Common myeloid progenitor, CD34-positive (primary cell): ENCODE results near the gene NAPB.

Experiments used
- CTCF ChIA-PET: fragments of 350-600 bp; sonication (Branson Sonifier 250); formaldehyde crosslinking; loops from one replicate; lab custom pipeline; 2021; ENCODE audit warnings: antibody characterized with exemption; lab: Charles Lee
- POLR2A ChIA-PET: fragments of 350-600 bp; sonication (Branson Sonifier 250); formaldehyde crosslinking; loops from one replicate; lab custom pipeline; 2021; ENCODE audit warnings: antibody characterized with exemption; lab: Charles Lee
- DNase-seq, 3 donors: peaks; one replicate each; pipeline versions ENCODE4 v3.0.0 to v3.0.0-alpha.2; 2013
- H3K27ac ChIP-seq, 2 experiments: 1 replicate in 1 of 2; 2 replicates in 1 of 2; pipeline ENCODE4 v1.7.0; 2013; ENCODE audit warnings: inconsistent platforms in 2 of 2, low read length in 2 of 2, mild to moderate bottlenecking in 2 of 2, low read depth in 1 of 2, moderate library complexity in 1 of 2; ENCODE audit not compliant: severe bottlenecking in 2 of 2, insufficient read depth in 1 of 2, poor library complexity in 1 of 2
- H3K27me3 ChIP-seq, 5 experiments: replicated peaks in 2 of 5; 1 replicate in 3 of 5; 2 replicates in 2 of 5; pipeline versions ENCODE4 v1.6.1 to v1.7.0; 2013; ENCODE audit warnings: low read length in 4 of 5, mild to moderate bottlenecking in 2 of 5, moderate library complexity in 2 of 5, inconsistent platforms in 1 of 5; ENCODE audit not compliant: insufficient read depth in 5 of 5, control insufficient read depth in 4 of 5
- H3K36me3 ChIP-seq, 4 experiments: 1 replicate in 2 of 4; 2 replicates in 2 of 4; pipeline versions ENCODE4 v1.6.1 to v1.7.0; 2013; ENCODE audit warnings: low read length in 3 of 4, control low read depth in 1 of 4, mild to moderate bottlenecking in 1 of 4; ENCODE audit not compliant: control insufficient read depth in 4 of 4, insufficient read depth in 4 of 4
- H3K4me1 ChIP-seq, 4 experiments: 1 replicate in 3 of 4; 2 replicates in 1 of 4; pipeline versions ENCODE4 v1.6.1 to v1.7.1; 2013; ENCODE audit warnings: low read length in 3 of 4, mild to moderate bottlenecking in 3 of 4, control low read depth in 1 of 4, inconsistent platforms in 1 of 4, moderate library complexity in 1 of 4; ENCODE audit not compliant: control insufficient read depth in 4 of 4, insufficient read depth in 4 of 4; ENCODE audit errors: control extremely low read depth in 1 of 4
- H3K4me3 ChIP-seq, 7 experiments: 1 replicate in 4 of 7; 2 replicates in 3 of 7; pipeline versions ENCODE4 v1.5.1 to v1.7.0; 2013; ENCODE audit warnings: mild to moderate bottlenecking in 7 of 7, low read length in 6 of 7, moderate library complexity in 6 of 7, inconsistent platforms in 2 of 7, low read depth in 2 of 7, control low read depth in 1 of 7; ENCODE audit not compliant: insufficient read depth in 4 of 7, control insufficient read depth in 1 of 7; ENCODE audit errors: extremely low read depth in 1 of 7
- H3K9me3 ChIP-seq, 5 experiments: 1 replicate in 4 of 5; 2 replicates in 1 of 5; pipeline versions ENCODE4 v1.6.1 to v1.7.1; 2013; ENCODE audit warnings: low read length in 4 of 5, mild to moderate bottlenecking in 2 of 5, inconsistent platforms in 1 of 5, low read depth in 1 of 5, moderate library complexity in 1 of 5; ENCODE audit not compliant: control insufficient read depth in 4 of 5, insufficient read depth in 2 of 5; ENCODE audit errors: control extremely low read depth in 1 of 5
- WGBS: methylation state at CpG from one replicate; pipeline ENCODE4 v1.1.5; 2013; ENCODE audit not compliant: insufficient coverage; 5-methylcytosine and 5-hydroxymethylcytosine counted together

Gene NAPB

DNA sequence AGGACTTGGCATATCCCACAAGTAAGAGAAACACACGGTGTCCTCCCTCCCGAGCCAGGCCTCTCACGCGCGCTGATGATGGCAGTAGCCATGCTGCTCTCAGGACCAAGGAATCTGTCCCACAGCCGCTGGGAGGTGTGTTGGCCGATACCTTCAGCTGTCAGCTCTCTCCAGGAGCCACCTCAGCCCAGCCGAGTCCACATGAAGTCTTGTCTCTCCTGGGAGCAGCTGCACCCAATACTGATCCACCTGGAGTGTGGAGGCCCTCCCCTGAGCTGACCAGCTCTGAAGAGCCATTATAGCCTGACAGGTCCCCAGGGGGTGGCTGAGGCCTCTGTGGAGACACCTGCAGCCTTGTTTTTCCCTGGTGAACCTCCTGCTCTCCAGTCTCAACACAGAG, 94.5 kb downstream of the NAPB start:
- Histone ChIP-seq H3K4me3 (no peak overlapping the region), H3K27me3 (no peaks in the 10 kb centered on the region), H3K36me3 (no peaks in the 10 kb centered on the region), H3K27ac (no peak overlapping the region), H3K9me3 (peaks cover 0 to 6% (median 0%) of the 10 kb centered on the region in 5 experiments), H3K4me1 (no peaks in the 10 kb centered on the region)
- ChIA-PET POLR2A (no interaction called here), CTCF (no interaction called here)
- WGBS = 98% methylated on average over 8 of the region's 8 CpGs
- no peak for DNase-seq

DNA sequence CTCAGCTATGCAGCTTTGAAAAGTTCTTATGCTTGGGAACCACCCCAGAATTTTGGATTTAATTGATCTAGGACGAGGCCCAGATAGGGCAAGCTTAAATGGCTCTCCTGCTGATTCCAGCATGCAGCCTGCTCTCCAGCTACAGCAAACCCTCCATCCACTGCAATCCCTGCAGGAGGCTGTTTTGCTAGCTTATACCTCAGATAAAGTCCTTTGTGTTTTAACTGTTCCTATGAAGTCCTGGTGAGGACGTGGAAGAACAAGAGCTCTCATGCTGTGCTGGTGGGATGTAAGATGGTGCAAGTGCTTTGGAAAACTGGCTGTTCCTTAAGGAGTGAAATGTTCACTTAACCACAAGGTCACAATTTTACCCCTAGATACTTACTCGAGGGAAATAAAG, 96.2 kb downstream of the NAPB start:
- H3K9me3 ChIP-seq = peaks cover 0 to 16% (median 0%) of the 10 kb centered on the region in 5 experiments
- POLR2A ChIA-PET = no interaction called here
- H3K4me3 ChIP-seq = no peak overlapping the region
- no peak overlapping the region for H3K27ac ChIP-seq
- H3K27me3 ChIP-seq = no peaks in the 10 kb centered on the region
- H3K4me1 ChIP-seq = no peaks in the 10 kb centered on the region
- DNase-seq = no peak
- WGBS = 100% methylated on average over 1 of the region's 3 CpGs
- no peaks in the 10 kb centered on the region for H3K36me3 ChIP-seq
- CTCF ChIA-PET = interaction anchor here (0.6 to 1.9 kb wide), 3 partner anchors 12 to 633 kb away, joined by 4 to 6 read pairs (median 5); no protein-coding TSS in a partner anchor
